MCF 10A (cell line): ENCODE measurements around the gene TSNAX. TPM values are rescaled to one million over a fixed set of nuclear protein-coding genes. Genes with fewer than 3 reads are reported as not detected.

Source experiments
- BruUV-seq: library from RNA; stranded (reverse); fragments of 400-500 nt; replicated peaks from 2 replicates; lab custom pipeline; 2021; lab: Mats Ljungman, UMichigan
- CTCF ChIA-PET: fragments of 300-600 bp; sonication (Branson Sonifier 250); formaldehyde crosslinking; extraction: SDS; loops from one replicate; lab custom pipeline; 2021; ENCODE audit warnings: antibody characterized with exemption, inconsistent platforms; lab: Yijun Ruan, JAX
- POLR2A ChIA-PET: fragments of 300-600, 350-650 bp; sonication (Branson Sonifier 250); formaldehyde crosslinking; extraction: SDS; loops from one replicate; lab custom pipeline; 2020; ENCODE audit warnings: antibody characterized with exemption, inconsistent platforms; lab: Yijun Ruan, JAX
- DNase-seq: peaks from one replicate; pipeline ENCODE4 v3.0.0-alpha.2; 2018; ENCODE audit not compliant: unreplicated experiment
- H3K27ac Mint-ChIP-seq: one replicate; pipeline ENCODE4 v1.8.0; 2022; ENCODE audit warnings: mild to moderate bottlenecking, low read depth, mixed read lengths; ENCODE audit not compliant: unreplicated experiment
- H3K27me3 Mint-ChIP-seq: one replicate; pipeline ENCODE4 v1.8.0; 2022; ENCODE audit warnings: mixed read lengths; ENCODE audit not compliant: insufficient read depth, unreplicated experiment
- H3K36me3 Mint-ChIP-seq: one replicate; pipeline ENCODE4 v1.8.0; 2022; ENCODE audit warnings: mild to moderate bottlenecking, moderate library complexity, mixed read lengths; ENCODE audit not compliant: insufficient read depth, unreplicated experiment
- H3K4me1 Mint-ChIP-seq: one replicate; pipeline ENCODE4 v1.8.0; 2022; ENCODE audit warnings: mixed read lengths; ENCODE audit not compliant: insufficient read depth, unreplicated experiment
- H3K4me3 Mint-ChIP-seq: one replicate; pipeline ENCODE4 v1.8.0; 2022; ENCODE audit warnings: mild to moderate bottlenecking, moderate library complexity, mixed read lengths; ENCODE audit not compliant: unreplicated experiment
- H3K9me3 Mint-ChIP-seq: one replicate; pipeline ENCODE4 v1.8.0; 2022; ENCODE audit warnings: mixed read lengths; ENCODE audit not compliant: unreplicated experiment
- CTCF ChIP-seq: fragments of 200-600 bp; IDR thresholded peaks from one replicate; pipeline ENCODE4 v1.8.0; 2022; ENCODE audit warnings: antibody characterized with exemption, mild to moderate bottlenecking; ENCODE audit not compliant: unreplicated experiment
- intact Hi-C: fragments of 100-400 bp; cut with micrococcal nuclease; formaldehyde crosslinking; loops from 2 replicates; pipeline ENCODE4 v1.14.1; 2022
- total RNA-seq: library from RNA; stranded (reverse); gene quantifications from 2 replicates; pipeline ENCODE4 v1.2.3, GENCODE V29; 2022

Gene TSNAX
- total RNA-seq, 1 experiment from 2014 or later, result 79.0 TPM

DNA sequence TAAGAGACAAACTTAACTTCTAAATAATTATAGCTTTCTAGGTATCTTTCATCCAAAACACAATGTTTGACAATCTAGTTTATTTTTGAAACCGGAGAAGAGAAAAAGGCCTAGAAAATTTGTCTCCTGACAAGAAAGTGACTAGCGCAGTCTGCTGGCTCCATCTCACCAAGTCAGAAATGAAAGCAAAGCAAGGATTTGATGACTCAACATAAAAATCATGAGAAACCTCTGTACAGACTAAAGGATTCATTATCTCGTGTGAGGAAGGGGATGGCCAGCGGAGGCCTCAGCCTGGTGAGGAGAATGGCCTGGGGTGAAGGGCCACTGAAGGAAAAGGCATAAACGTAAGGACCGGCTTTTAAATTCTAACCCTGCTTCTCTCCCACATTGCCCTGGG, 20.0 kb upstream of the TSNAX start:
- no TSS peak for BruUV-seq
- no peak overlapping the region for H3K27ac Mint-ChIP-seq
- no peak for TF ChIP-seq CTCF
- no peaks in the 10 kb centered on the region for H3K36me3 Mint-ChIP-seq
- POLR2A ChIA-PET, result interaction anchor here (1.3 kb wide), 1 partner anchor 19 kb away, joined by 5 read pairs; no protein-coding TSS in a partner anchor
- CTCF ChIA-PET, result interaction anchor here (1.0 to 1.5 kb wide), 3 partner anchors 14 to 756 kb away, joined by 3 to 4 read pairs (median 3); no protein-coding TSS in a partner anchor
- intact Hi-C loops, result no loop called here
- H3K27me3 Mint-ChIP-seq, result no peaks in the 10 kb centered on the region
- no peaks in the 10 kb centered on the region for H3K9me3 Mint-ChIP-seq
- DNase-seq, result no peak
- peaks cover 7% of the 10 kb centered on the region for H3K4me1 Mint-ChIP-seq
- H3K4me3 Mint-ChIP-seq, result no peak overlapping the region

DNA sequence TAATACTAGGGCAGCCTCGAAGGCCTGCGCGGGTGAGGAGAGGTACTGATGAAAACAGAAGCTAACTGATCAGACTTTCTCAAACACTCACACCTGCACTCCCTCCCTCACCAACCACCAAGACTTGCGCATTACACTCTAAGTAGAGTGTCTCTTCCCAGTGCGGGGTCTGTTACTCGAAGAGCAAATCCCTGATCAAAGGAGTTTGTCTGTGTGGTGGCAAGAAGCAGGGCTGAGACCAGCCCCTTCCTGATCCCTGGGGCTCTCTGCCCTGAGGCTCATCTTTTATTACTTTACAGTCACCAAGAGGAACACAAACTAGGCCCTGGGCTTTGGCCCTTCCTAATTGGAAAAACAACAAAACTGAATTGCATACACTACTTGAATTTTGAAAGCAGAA, 19.5 kb upstream of the TSNAX start:
- no peak for DNase-seq
- POLR2A ChIA-PET, result interaction anchor here (0.7 to 1.3 kb wide), 3 partner anchors 18 to 149 kb away, joined by 3 to 5 read pairs (median 4); no protein-coding TSS in a partner anchor
- CTCF ChIA-PET, result interaction anchor here (1.0 to 1.7 kb wide), 4 partner anchors 15 to 757 kb away, joined by 3 to 6 read pairs (median 4); no protein-coding TSS in a partner anchor
- H3K4me1 Mint-ChIP-seq, result peaks cover 7% of the 10 kb centered on the region
- H3K27me3 Mint-ChIP-seq, result no peaks in the 10 kb centered on the region
- intact Hi-C loops, result no loop called here
- no peak for TF ChIP-seq CTCF
- BruUV-seq, result no TSS peak
- H3K27ac Mint-ChIP-seq, result no peak overlapping the region
- no peaks in the 10 kb centered on the region for H3K36me3 Mint-ChIP-seq
- no peaks in the 10 kb centered on the region for H3K9me3 Mint-ChIP-seq
- no peak overlapping the region for H3K4me3 Mint-ChIP-seq

DNA sequence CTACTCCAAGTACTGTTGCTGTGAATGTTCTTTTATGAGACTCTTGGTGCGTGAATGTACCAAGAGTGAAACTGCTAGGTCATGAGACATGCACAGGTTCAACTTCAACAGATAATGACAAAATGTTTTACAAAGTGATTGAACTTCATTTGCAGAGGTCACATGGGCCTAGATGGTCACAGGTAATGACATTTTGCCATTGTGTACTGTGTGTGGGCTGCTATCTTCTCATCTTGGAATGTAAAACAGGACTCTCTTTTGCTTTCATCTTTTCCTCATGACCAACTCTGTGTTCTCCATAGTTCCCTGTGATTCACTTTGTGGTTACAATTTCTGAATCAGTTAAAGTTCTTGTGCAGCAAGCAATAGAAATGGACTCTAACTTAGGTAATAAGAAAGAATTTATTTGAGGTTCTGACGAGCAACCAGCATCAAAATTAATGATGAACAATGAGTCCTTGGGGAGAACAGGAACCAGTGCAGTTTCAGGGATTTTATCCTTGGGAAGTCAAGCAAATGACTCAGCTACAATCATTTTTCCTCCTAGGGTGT, 16.2 kb upstream of the TSNAX start:
- no peak for DNase-seq
- Mint-ChIP-seq H3K27ac (no peak overlapping the region), H3K4me3 (no peak overlapping the region), H3K36me3 (no peaks in the 10 kb centered on the region), H3K27me3 (no peaks in the 10 kb centered on the region), H3K9me3 (no peaks in the 10 kb centered on the region), H3K4me1 (peaks cover 7% of the 10 kb centered on the region)
- ChIA-PET POLR2A (interaction anchor here (3.2 kb wide), 1 partner anchor 15 kb away, joined by 10 read pairs; the partner anchor contains the start of gene TSNAX), CTCF (interaction anchor here (1.4 kb wide), 1 partner anchor 80 kb away, joined by 3 read pairs; no protein-coding TSS in a partner anchor)
- no peak for TF ChIP-seq CTCF
- no TSS peak for BruUV-seq
- intact Hi-C loops, result no loop called here

- CTCF ChIA-PET, result no interaction called here
- intact Hi-C loops, result no loop called here
Observed at GRCh38 chr1:231515748-231516147, 12.7 kb upstream of the TSNAX start.

More at GRCh38 chr1:231515748-231516147, 12.7 kb upstream of the TSNAX start:
- Mint-ChIP-seq H3K9me3 (no peaks in the 10 kb centered on the region), H3K4me1 (peaks cover 7% of the 10 kb centered on the region), H3K27ac (no peak overlapping the region), H3K36me3 (no peaks in the 10 kb centered on the region), H3K27me3 (no peaks in the 10 kb centered on the region), H3K4me3 (no peak overlapping the region)
- no TSS peak for BruUV-seq
- no peak for DNase-seq
- POLR2A ChIA-PET, result no interaction called here
- TF ChIP-seq CTCF, result no peak
